Stimulated activated CD8-positive, alpha-beta memory T cell treated with anti-CD3 and anti-CD28 coated beads, Interleukin-4, amount 100 ng/mL, for 1 hour (primary cell): ENCODE data around the gene UBE2G1.
"Not testable (repeated sequence)": the region's sequence is repeated elsewhere in the genome, so short reads cannot be mapped to it uniquely, and the experiment has no call there.

Experiments used
- DNase-seq, 2 donors: peaks; one replicate each; pipeline ENCODE4 v3.0.0-alpha.2; 2020; ENCODE audit warnings: low read depth in 2 of 2, low spot score in 1 of 2

Gene UBE2G1

GRCh38 chr17:4375796-4376440 is 9.4 kb upstream of the UBE2G1 start:
- not testable (repeated sequence) for DNase-seq

- DNase-seq, result no peak
Measured at GRCh38 chr17:4375039-4375748, 8.7 kb upstream of the UBE2G1 start.

- DNase-seq, result no peak
Measured at GRCh38 chr17:4369557-4370230, 3.2 kb upstream of the UBE2G1 start.

- no peak for DNase-seq
Measured at GRCh38 chr17:4368341-4368740, 1.9 kb upstream of the UBE2G1 start.

- DNase-seq, result not testable (repeated sequence)
Measured at GRCh38 chr17:4367177-4367576, 702 bp upstream of the UBE2G1 start.

GRCh38 chr17:4365628-4366326 is 698 bp downstream of the UBE2G1 start:
- peak; percentile 3 for DNase-seq

- peak; percentile 66 to 82 for DNase-seq
Measured at GRCh38 chr17:4365103-4365627, 1.3 kb downstream of the UBE2G1 start.

GRCh38 chr17:4364622-4365041 is 1.8 kb downstream of the UBE2G1 start:
- DNase-seq, result no peak

- DNase-seq, result no peak
Measured at GRCh38 chr17:4362141-4362540, 4.3 kb downstream of the UBE2G1 start.

- no peak for DNase-seq
Measured at GRCh38 chr17:4358154-4358553, 8.3 kb downstream of the UBE2G1 start.

GRCh38 chr17:4357671-4358070 is 8.8 kb downstream of the UBE2G1 start:
- no peak for DNase-seq

- DNase-seq, result no peak
Measured at GRCh38 chr17:4357030-4357628, 9.3 kb downstream of the UBE2G1 start.

- DNase-seq, result no peak
Measured at GRCh38 chr17:4354862-4355514, 11.5 kb downstream of the UBE2G1 start.

- DNase-seq, result no peak
Measured at GRCh38 chr17:4354206-4354605, 12.3 kb downstream of the UBE2G1 start.

GRCh38 chr17:4350214-4350613 is 16.3 kb downstream of the UBE2G1 start:
- not testable (repeated sequence) for DNase-seq

- no peak for DNase-seq
Measured at GRCh38 chr17:4345581-4346252, 20.8 kb downstream of the UBE2G1 start.

- no peak for DNase-seq
Measured at GRCh38 chr17:4344926-4345325, 21.5 kb downstream of the UBE2G1 start.

GRCh38 chr17:4342535-4342934 is 23.9 kb downstream of the UBE2G1 start:
- DNase-seq, result no peak

- DNase-seq, result no peak
Measured at GRCh38 chr17:4341616-4341977, 24.9 kb downstream of the UBE2G1 start.
